Suprapubic skin (tissue), 4 donors: ENCODE data around the gene KPNA3. TPM values are rescaled to one million over a fixed set of nuclear protein-coding genes. Genes with fewer than 3 reads are reported as not detected.
"Not testable (repeated sequence)": the region's sequence is repeated elsewhere in the genome, so short reads cannot be mapped to it uniquely, and the experiment has no call there.

ENCODE experiments used
- DNase-seq, 2 donors: peaks; one replicate each; pipeline ENCODE4 v3.0.0-alpha.2; 2019; ENCODE audit warnings: low spot score in 2 of 2
- H3K27ac ChIP-seq: fragments of 200-600 bp; sonication (generic); one replicate; pipeline ENCODE4 v1.5.1; 2019
- H3K27me3 ChIP-seq: fragments of 200-600 bp; sonication (generic); one replicate; pipeline ENCODE4 v1.5.1; 2019
- H3K36me3 ChIP-seq: fragments of 200-600 bp; sonication (generic); one replicate; pipeline ENCODE4 v1.5.1; 2019
- H3K4me1 ChIP-seq: fragments of 200-600 bp; sonication (generic); one replicate; pipeline ENCODE4 v1.5.1; 2019
- H3K4me3 ChIP-seq: fragments of 200-600 bp; sonication (generic); one replicate; pipeline ENCODE4 v1.5.1; 2019; ENCODE audit warnings: mild to moderate bottlenecking
- H3K9me3 ChIP-seq: fragments of 200-600 bp; sonication (generic); one replicate; pipeline ENCODE4 v1.5.1; 2019
- EP300 ChIP-seq: sonication (generic); formaldehyde crosslinking; IDR thresholded peaks from one replicate; pipeline ENCODE4 v1.6.1; 2017; ENCODE audit warnings: antibody characterized with exemption
- POLR2A ChIP-seq, 2 donors: fragments of 450-650 bp; IDR thresholded peaks; one replicate each; pipeline ENCODE4 v1.6.1; 2017; ENCODE audit warnings: antibody characterized with exemption in 2 of 2, mild to moderate bottlenecking in 2 of 2, moderate library complexity in 2 of 2
- POLR2AphosphoS5 ChIP-seq, 3 donors: sonication (generic); formaldehyde crosslinking; IDR thresholded peaks; one replicate each; pipeline ENCODE4 v1.6.1; 2017; ENCODE audit warnings: antibody characterized with exemption in 3 of 3
- WGBS: methylation state at CpG from one replicate; pipeline ENCODE4 v1.1.5; 2018; 5-methylcytosine and 5-hydroxymethylcytosine counted together
- total RNA-seq, 4 donors: library from RNA; depleted of rRNA; stranded (reverse); fragments of >200 nt; gene quantifications; one replicate each; pipeline ENCODE4 v1.1.0, GENCODE V29; 2016
- TF ChIP-seq, protein P1 (sequence below), 2 donors: fragments of 200-600 bp in 1 of 2; fragments of 450-650 bp in 1 of 2; sonication (generic) in 1 of 2; IDR thresholded peaks; one replicate each; pipeline ENCODE4 v1.5.1; 2016 to 2019; ENCODE audit warnings: antibody characterized with exemption in 2 of 2, mild to moderate bottlenecking in 1 of 2, moderate library complexity in 1 of 2

KPNA3 gene
- total RNA-seq, 4 donors from 2014 or later: 17.1 to 27.3 (median 23.6) TPM

DNA sequence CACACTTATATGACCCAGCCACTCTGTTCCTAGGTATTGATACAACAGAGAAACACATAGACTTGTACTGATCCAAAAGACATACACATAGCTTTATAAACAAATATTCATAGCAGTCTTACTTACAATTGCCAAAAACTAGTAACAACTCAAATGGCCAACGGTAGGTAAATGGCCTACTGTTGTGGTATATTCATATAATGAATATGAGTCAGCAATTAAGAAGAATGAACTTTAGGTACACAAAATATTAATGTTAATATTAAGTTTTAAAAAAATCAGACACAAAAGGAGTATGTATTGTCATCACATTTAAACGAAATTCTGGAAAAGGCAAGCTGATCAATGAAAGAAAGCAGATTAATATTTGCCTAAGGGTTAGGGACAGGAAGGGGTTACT, 19.7 kb downstream of the KPNA3 start:
- Histone ChIP-seq H3K27me3 (no peaks in the 10 kb centered on the region), H3K36me3 (no peaks in the 10 kb centered on the region), H3K27ac (no peak overlapping the region), H3K4me3 (no peak overlapping the region), H3K4me1 (no peaks in the 10 kb centered on the region), H3K9me3 (no peaks in the 10 kb centered on the region)
- DNase-seq: no peak
- 85% methylated on average over 2 of the region's 2 CpGs for WGBS
- TF ChIP-seq, protein P1, sequence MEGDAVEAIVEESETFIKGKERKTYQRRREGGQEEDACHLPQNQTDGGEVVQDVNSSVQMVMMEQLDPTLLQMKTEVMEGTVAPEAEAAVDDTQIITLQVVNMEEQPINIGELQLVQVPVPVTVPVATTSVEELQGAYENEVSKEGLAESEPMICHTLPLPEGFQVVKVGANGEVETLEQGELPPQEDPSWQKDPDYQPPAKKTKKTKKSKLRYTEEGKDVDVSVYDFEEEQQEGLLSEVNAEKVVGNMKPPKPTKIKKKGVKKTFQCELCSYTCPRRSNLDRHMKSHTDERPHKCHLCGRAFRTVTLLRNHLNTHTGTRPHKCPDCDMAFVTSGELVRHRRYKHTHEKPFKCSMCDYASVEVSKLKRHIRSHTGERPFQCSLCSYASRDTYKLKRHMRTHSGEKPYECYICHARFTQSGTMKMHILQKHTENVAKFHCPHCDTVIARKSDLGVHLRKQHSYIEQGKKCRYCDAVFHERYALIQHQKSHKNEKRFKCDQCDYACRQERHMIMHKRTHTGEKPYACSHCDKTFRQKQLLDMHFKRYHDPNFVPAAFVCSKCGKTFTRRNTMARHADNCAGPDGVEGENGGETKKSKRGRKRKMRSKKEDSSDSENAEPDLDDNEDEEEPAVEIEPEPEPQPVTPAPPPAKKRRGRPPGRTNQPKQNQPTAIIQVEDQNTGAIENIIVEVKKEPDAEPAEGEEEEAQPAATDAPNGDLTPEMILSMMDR (IDR thresholded peaks at IDR 0.05): no peak
- no peak for TF ChIP-seq POLR2AphosphoS5 (IDR thresholded peaks at IDR 0.05)

DNA sequence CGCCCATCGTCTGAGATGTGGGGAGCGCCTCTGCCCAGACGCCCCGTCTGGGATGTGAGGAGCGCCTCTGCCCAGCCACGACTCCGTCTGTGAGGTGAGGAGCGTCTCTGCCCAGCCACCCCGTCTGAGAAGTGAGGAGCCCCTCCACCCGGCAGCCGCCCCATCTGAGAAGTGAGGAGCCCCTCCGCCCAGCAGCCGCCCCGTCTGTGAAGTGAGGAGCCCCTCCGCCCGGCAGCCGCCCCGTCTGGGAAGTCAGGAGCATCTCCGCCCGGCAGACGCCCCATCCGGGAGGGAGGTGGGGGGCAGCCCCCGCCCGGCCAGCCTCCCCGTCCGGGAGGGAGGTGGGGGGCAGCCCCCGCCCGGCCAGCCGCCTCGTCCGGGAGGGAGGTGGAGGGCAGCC, 30.7 kb downstream of the KPNA3 start:
- not testable (repeated sequence) for H3K4me1 ChIP-seq, DNase-seq, H3K27me3 ChIP-seq, H3K27ac ChIP-seq, H3K4me3 ChIP-seq, H3K9me3 ChIP-seq, H3K36me3 ChIP-seq
- no CpG with 5 or more reads among the region's 32 CpGs for WGBS

DNA sequence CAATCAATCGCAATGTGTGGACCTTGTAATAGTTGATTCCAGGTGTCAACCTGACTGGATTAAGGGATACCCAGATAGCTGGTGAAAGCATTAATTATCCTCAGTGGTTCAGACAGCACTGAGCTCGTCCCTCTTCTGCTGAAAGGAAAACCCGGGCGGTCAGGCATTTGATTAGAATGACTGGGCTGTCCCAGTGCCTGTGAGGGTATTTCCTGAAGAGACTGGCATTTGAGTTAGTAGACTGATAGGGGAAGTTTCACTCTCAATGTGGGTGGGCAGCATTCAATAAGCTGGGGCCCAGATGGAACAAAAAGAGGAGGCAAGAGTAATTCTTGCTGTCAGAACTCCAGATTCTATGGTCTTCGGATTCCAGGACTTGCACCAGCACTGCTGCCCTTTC, 31.9 kb downstream of the KPNA3 start:
- DNase-seq: no peak
- Histone ChIP-seq H3K27me3 (no peaks in the 10 kb centered on the region), H3K36me3 (no peaks in the 10 kb centered on the region), H3K4me1 (no peaks in the 10 kb centered on the region), H3K9me3 (no peaks in the 10 kb centered on the region), H3K4me3 (no peak overlapping the region), H3K27ac (no peak overlapping the region)
- WGBS: 94% methylated on average over 5 of the region's 5 CpGs
- TF ChIP-seq EP300 (no peak), POLR2AphosphoS5 (IDR thresholded peaks at IDR 0.05) (no peak)

DNA sequence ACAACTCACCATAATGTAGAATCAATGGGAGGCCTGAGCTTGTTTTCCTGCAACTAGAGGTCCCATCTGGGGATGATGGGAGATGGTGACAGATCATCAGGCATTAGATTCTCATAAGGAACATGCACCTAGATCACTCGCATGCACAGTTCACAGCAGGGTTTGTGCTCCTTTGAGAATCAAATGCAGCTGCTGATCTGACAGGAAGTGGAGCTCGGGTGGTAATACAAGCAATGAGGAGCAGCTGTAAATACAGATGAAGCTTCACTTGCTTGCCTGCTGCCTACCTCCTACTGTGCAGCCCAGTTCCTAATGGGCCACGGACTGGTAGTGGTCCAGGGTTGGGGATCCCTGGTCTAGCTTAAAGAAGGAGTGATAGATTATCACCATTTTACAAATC, 33.0 kb downstream of the KPNA3 start:
- TF ChIP-seq POLR2AphosphoS5 (IDR thresholded peaks at IDR 0.05) (no peak), POLR2A (IDR thresholded peaks at IDR 0.05) (no peak), EP300 (no peak)
- TF ChIP-seq, protein P1 (IDR thresholded peaks at IDR 0.05): no peak
- Histone ChIP-seq H3K27me3 (no peaks in the 10 kb centered on the region), H3K9me3 (no peaks in the 10 kb centered on the region), H3K4me3 (no peak overlapping the region), H3K4me1 (no peaks in the 10 kb centered on the region), H3K27ac (no peak overlapping the region), H3K36me3 (no peaks in the 10 kb centered on the region)
- WGBS: 67% methylated on average over 3 of the region's 3 CpGs
- DNase-seq: no peak

DNA sequence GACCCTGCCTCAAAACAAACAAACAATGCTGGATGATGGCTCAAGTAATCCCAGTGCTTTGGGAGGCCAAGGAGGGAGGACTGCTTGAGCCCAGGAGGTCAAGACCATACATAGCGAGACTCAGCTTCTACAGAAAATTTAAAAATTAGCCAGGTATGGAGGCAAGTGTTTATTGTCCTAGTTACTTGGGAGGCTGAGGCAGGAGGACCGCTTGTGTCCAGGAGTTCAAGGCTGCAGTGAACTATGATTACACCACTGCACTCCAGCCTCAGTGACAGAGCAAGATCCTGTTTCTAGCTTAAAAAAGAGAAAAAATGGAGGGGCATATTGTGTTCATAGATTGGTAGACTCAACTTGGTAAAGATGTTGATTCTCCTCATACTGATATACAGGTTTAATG, 36.2 kb downstream of the KPNA3 start:
- H3K4me1 ChIP-seq: no peaks in the 10 kb centered on the region
- TF ChIP-seq, protein P1 (IDR thresholded peaks at IDR 0.05): no peak
- TF ChIP-seq EP300 (no peak), POLR2A (IDR thresholded peaks at IDR 0.05) (no peak), POLR2AphosphoS5 (IDR thresholded peaks at IDR 0.05) (no peak)
- no peak overlapping the region for H3K4me3 ChIP-seq
- H3K27ac ChIP-seq: no peak overlapping the region
- WGBS: 81% methylated on average over 2 of the region's 2 CpGs
- H3K36me3 ChIP-seq: no peaks in the 10 kb centered on the region
- no peaks in the 10 kb centered on the region for H3K9me3 ChIP-seq
- no peak for DNase-seq
- H3K27me3 ChIP-seq: no peaks in the 10 kb centered on the region

DNA sequence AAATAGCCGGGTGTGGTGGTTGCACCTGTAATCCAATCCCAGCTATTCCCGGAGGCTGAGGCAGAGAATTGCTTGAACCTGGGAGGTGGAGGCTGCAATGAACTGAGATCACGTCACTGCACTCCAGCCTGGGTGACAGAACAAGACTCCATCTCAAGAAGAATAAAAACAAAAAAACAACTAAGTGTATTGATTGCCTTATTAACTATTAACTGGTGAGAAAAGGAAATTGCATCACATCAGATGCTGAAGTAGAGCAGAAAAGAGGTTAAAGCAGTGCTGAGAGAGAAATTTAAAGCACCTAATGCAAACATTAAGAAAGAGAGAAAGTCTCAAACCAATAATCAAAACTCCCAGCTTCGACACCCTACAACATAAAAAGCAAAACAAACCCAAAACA, 38.3 kb downstream of the KPNA3 start:
- 93% methylated on average over 4 of the region's 4 CpGs for WGBS

More for the DNA sequence above, 38.3 kb downstream of the KPNA3 start:
- Histone ChIP-seq H3K36me3 (no peaks in the 10 kb centered on the region), H3K27ac (no peak overlapping the region), H3K4me3 (no peak overlapping the region), H3K4me1 (peaks cover 4% of the 10 kb centered on the region), H3K9me3 (no peaks in the 10 kb centered on the region), H3K27me3 (no peaks in the 10 kb centered on the region)
- TF ChIP-seq, protein P1 (IDR thresholded peaks at IDR 0.05): no peak
- TF ChIP-seq EP300 (no peak), POLR2AphosphoS5 (IDR thresholded peaks at IDR 0.05) (no peak), POLR2A (IDR thresholded peaks at IDR 0.05) (no peak)
- DNase-seq: no peak
